Peyer's patch (tissue), 4 donors: Measurements from ENCODE around the gene MFAP4.

ENCODE experiments used
- CTCF ChIP-seq, 6 experiments: fragments of 450-650 bp in 4 of 6; fragments of 200-600 bp in 2 of 6; sonication (generic) in 1 of 6; IDR thresholded peaks; one replicate each; pipeline ENCODE4 v1.5.1; 2017 to 2019; ENCODE audit warnings: antibody characterized with exemption in 6 of 6, mild to moderate bottlenecking in 3 of 6, moderate library complexity in 1 of 6
- POLR2A ChIP-seq, 2 donors: fragments of 450-650 bp; IDR thresholded peaks; one replicate each; pipeline ENCODE4 v1.5.1; 2017; ENCODE audit warnings: antibody characterized with exemption in 2 of 2, mild to moderate bottlenecking in 2 of 2, moderate library complexity in 2 of 2

GRCh38 chr17:19409509-19409908 lies 22.5 kb upstream of the MFAP4 start:
- TF ChIP-seq CTCF (IDR thresholded peaks at IDR 0.05) (no peak), POLR2A (IDR thresholded peaks at IDR 0.05) (no peak)
